H1 (cell line): ENCODE measurements around the gene CCDC138. TPM values are rescaled to one million over a fixed set of nuclear protein-coding genes. Genes with fewer than 3 reads are reported as not detected.

ENCODE experiments used
- CTCF ChIA-PET: fragments of 300-600 bp; sonication (Branson Sonifier 250); formaldehyde crosslinking; loops from one replicate; lab custom pipeline; 2021; ENCODE audit not compliant: partially characterized antibody; lab: Charles Lee
- POLR2A ChIA-PET: fragments of 300-600 bp; sonication (Branson Sonifier 250); formaldehyde crosslinking; loops from one replicate; lab custom pipeline; 2021; ENCODE audit warnings: inconsistent platforms; ENCODE audit not compliant: partially characterized antibody; lab: Charles Lee
- DNase-seq, 2 experiments: peaks; one replicate each; pipeline versions ENCODE4 v3.0.0 to v3.0.0-alpha.2; 2010 to 2022; ENCODE audit warnings: low spot score in 2 of 2, low read depth in 1 of 2, mixed read lengths in 1 of 2
- FAIRE-seq: peaks from 2 replicates; lab custom pipeline; 2011; peaks lifted over from hg19 to GRCh38; lab: Jason Lieb, UNC
- H2AFZ ChIP-seq: 2 replicates; pipeline ENCODE4 v1.8.1; 2012; ENCODE audit warnings: low read length, inconsistent platforms
- H2AK5ac ChIP-seq: 2 replicates; pipeline ENCODE4 v1.6.1; 2013; ENCODE audit warnings: low read depth, low read length
- H2BK120ac ChIP-seq: replicated peaks from 2 replicates; pipeline ENCODE3; 2013; ENCODE audit warnings: low read depth, low read length, inconsistent platforms
- H2BK12ac ChIP-seq: 2 replicates; pipeline ENCODE4 v1.6.1; 2013; ENCODE audit warnings: low read depth, low read length
- H2BK15ac ChIP-seq: 2 replicates; pipeline ENCODE4 v1.6.1; 2013; ENCODE audit warnings: low read length
- H2BK20ac ChIP-seq: 2 replicates; pipeline ENCODE4 v1.6.1; 2013; ENCODE audit warnings: low read length
- H2BK5ac ChIP-seq: 2 replicates; pipeline ENCODE4 v1.6.1; 2013; ENCODE audit warnings: low read depth, low read length
- H3K14ac ChIP-seq: 2 replicates; pipeline ENCODE4 v1.6.1; 2013; ENCODE audit warnings: inconsistent platforms; ENCODE audit not compliant: insufficient read length
- H3K18ac ChIP-seq: 2 replicates; pipeline ENCODE4 v1.6.1; 2013; ENCODE audit warnings: low read length; ENCODE audit errors: extremely low read depth
- H3K23ac ChIP-seq: 2 replicates; pipeline ENCODE4 v1.6.1; 2013; ENCODE audit warnings: inconsistent platforms; ENCODE audit not compliant: insufficient read length
- H3K23me2 ChIP-seq: 2 replicates; pipeline ENCODE4 v1.6.1; 2013; ENCODE audit warnings: low read depth, low read length
- H3K27ac ChIP-seq: 2 replicates; pipeline ENCODE4 v1.6.1; 2011; ENCODE audit warnings: low read depth, low read length, inconsistent platforms
- H3K27me3 ChIP-seq, 4 experiments: replicated peaks in 1 of 4; 1 replicate in 1 of 4; 2 replicates in 3 of 4; pipeline versions ENCODE4 v1.6.1 to v1.8.1; 2011 to 2013; ENCODE audit warnings: low read length in 3 of 4, mild to moderate bottlenecking in 3 of 4, inconsistent platforms in 2 of 4, mixed read lengths in 2 of 4, moderate library complexity in 1 of 4; ENCODE audit not compliant: control insufficient read depth in 3 of 4, insufficient read depth in 3 of 4; ENCODE audit errors: extremely low read depth in 1 of 4
- H3K36me3 ChIP-seq, 4 experiments: 2 replicates each; pipeline versions ENCODE4 v1.6.1 to v1.8.1; 2011 to 2013; ENCODE audit warnings: mild to moderate bottlenecking in 4 of 4, low read length in 3 of 4, moderate library complexity in 2 of 4, control low read depth in 1 of 4, inconsistent platforms in 1 of 4; ENCODE audit not compliant: insufficient read depth in 4 of 4, control insufficient read depth in 2 of 4
- H3K4ac ChIP-seq: replicated peaks from 2 replicates; pipeline ENCODE3; 2013; ENCODE audit warnings: low read length, low read depth, mixed read lengths, inconsistent platforms; ENCODE audit not compliant: insufficient read length
- H3K4me1 ChIP-seq, 4 experiments: replicated peaks in 1 of 4; 1 replicate in 1 of 4; 2 replicates in 3 of 4; pipeline versions ENCODE4 v1.6.1 to v1.8.1; 2011 to 2013; ENCODE audit warnings: low read length in 3 of 4, inconsistent platforms in 2 of 4, mixed read lengths in 1 of 4; ENCODE audit not compliant: insufficient read depth in 4 of 4, control insufficient read depth in 3 of 4
- H3K4me2 ChIP-seq, 2 experiments: 2 replicates each; pipeline versions ENCODE4 v1.6.1 to v1.8.1; 2011 to 2013; ENCODE audit warnings: low read depth in 2 of 2, low read length in 2 of 2, control low read depth in 1 of 2, inconsistent platforms in 1 of 2, mild to moderate bottlenecking in 1 of 2; ENCODE audit not compliant: insufficient read depth in 1 of 2
- H3K4me3 ChIP-seq, 4 experiments: fragments of 200-600, 300-600 bp in 1 of 4; sonication (generic), shearing (Covaris generic), sonication (Bioruptor Twin) in 1 of 4; 2 replicates each; pipeline versions ENCODE4 v1.5.1 to v1.8.1; 2011 to 2016; ENCODE audit warnings: low read length in 4 of 4, low read depth in 3 of 4, control low read depth in 2 of 4, inconsistent platforms in 2 of 4, mild to moderate bottlenecking in 2 of 4, mixed read lengths in 1 of 4, moderate library complexity in 1 of 4; ENCODE audit not compliant: insufficient read depth in 2 of 4; ENCODE audit errors: extremely low read depth in 1 of 4
- H3K56ac ChIP-seq: replicated peaks from 2 replicates; pipeline ENCODE3; 2013; ENCODE audit warnings: low read depth, mild to moderate bottlenecking, mixed read lengths, low read length, inconsistent platforms; ENCODE audit not compliant: insufficient read length
- H3K79me1 ChIP-seq: 2 replicates; pipeline ENCODE4 v1.6.1; 2013; ENCODE audit warnings: low read depth, low read length, control low read depth
- H3K79me2 ChIP-seq, 2 experiments: 2 replicates each; pipeline versions ENCODE4 v1.6.1 to v1.8.1; 2012 to 2013; ENCODE audit warnings: low read length in 2 of 2, mild to moderate bottlenecking in 2 of 2, inconsistent platforms in 1 of 2; ENCODE audit not compliant: insufficient read depth in 2 of 2, control insufficient read depth in 1 of 2
- H3K9ac ChIP-seq, 4 experiments: replicated peaks in 1 of 4; 1 replicate in 1 of 4; 2 replicates in 3 of 4; pipeline versions ENCODE4 v1.6.1 to v1.8.1; 2011 to 2013; ENCODE audit warnings: low read depth in 3 of 4, low read length in 3 of 4, control low read depth in 2 of 4, mild to moderate bottlenecking in 2 of 4, moderate library complexity in 2 of 4, inconsistent platforms in 1 of 4; ENCODE audit errors: extremely low read depth in 1 of 4
- H3K9me3 ChIP-seq, 2 experiments: 2 replicates each; pipeline versions ENCODE4 v1.6.1 to v1.8.1; 2012 to 2013; ENCODE audit warnings: mild to moderate bottlenecking in 2 of 2, moderate library complexity in 2 of 2, control low read depth in 1 of 2, inconsistent platforms in 1 of 2, low read depth in 1 of 2, low read length in 1 of 2, mixed read lengths in 1 of 2; ENCODE audit not compliant: insufficient read depth in 2 of 2
- H4K20me1 ChIP-seq, 2 experiments: replicated peaks in 1 of 2; 2 replicates each; pipeline versions ENCODE3 to v1.8.1; 2011 to 2013; ENCODE audit warnings: inconsistent platforms in 2 of 2, low read length in 2 of 2, mild to moderate bottlenecking in 1 of 2; ENCODE audit not compliant: insufficient read depth in 2 of 2, control insufficient read depth in 1 of 2
- H4K5ac ChIP-seq: 2 replicates; pipeline ENCODE4 v1.6.1; 2013; ENCODE audit warnings: low read length, low read depth, mixed read lengths, inconsistent platforms; ENCODE audit not compliant: insufficient read length
- H4K8ac ChIP-seq: 2 replicates; pipeline ENCODE4 v1.8.0; 2013; ENCODE audit warnings: mild to moderate bottlenecking, moderate library complexity, low read length, inconsistent platforms; ENCODE audit not compliant: insufficient read depth; ENCODE audit errors: extremely low read depth
- H4K91ac ChIP-seq: replicated peaks from 2 replicates; pipeline ENCODE3; 2013; ENCODE audit warnings: low read length, mixed read lengths, inconsistent platforms; ENCODE audit not compliant: insufficient read length
- ASH2L ChIP-seq: fragments of 200-600, 300-600 bp; sonication (generic); IDR thresholded peaks from one replicate; pipeline ENCODE4 v1.7.1; 2017; ENCODE audit warnings: low read length
- CREB1 ChIP-seq: IDR thresholded peaks from 2 replicates; pipeline ENCODE4 v1.6.1; 2012; ENCODE audit warnings: inconsistent platforms
- GABPA ChIP-seq: IDR thresholded peaks from 2 replicates; pipeline ENCODE4 v1.6.1; 2011; ENCODE audit warnings: mild to moderate bottlenecking, low read length, moderate library complexity, borderline replicate concordance; ENCODE audit not compliant: insufficient read depth
- NANOG ChIP-seq: IDR thresholded peaks from 2 replicates; pipeline ENCODE4 v1.6.1; 2011; ENCODE audit warnings: low read length, low read depth, mild to moderate bottlenecking, inconsistent platforms; ENCODE audit not compliant: insufficient read depth, poor library complexity, severe bottlenecking
- PHF8 ChIP-seq: fragments of 200-600 bp; sonication (generic); conservative IDR thresholded peaks from 2 replicates; pipeline ENCODE4 v1.7.1; 2012; ENCODE audit warnings: low read depth, mild to moderate bottlenecking, inconsistent platforms, low read length, moderate library complexity
- RNF2 ChIP-seq: fragments of 200-900, 300-1000 bp; sonication (generic); IDR thresholded peaks from 2 replicates; pipeline ENCODE4 v1.7.1; 2016; ENCODE audit warnings: borderline replicate concordance, low read depth, mild to moderate bottlenecking, antibody characterized with exemption, low read length; ENCODE audit not compliant: poor library complexity, severe bottlenecking; ENCODE audit errors: missing control alignments
- SIX5 ChIP-seq: IDR thresholded peaks from 2 replicates; pipeline ENCODE4 v1.6.1; 2011; ENCODE audit warnings: mild to moderate bottlenecking, low read depth, low read length
- SP1 ChIP-seq: IDR thresholded peaks from 2 replicates; pipeline ENCODE4 v1.6.1; 2011; ENCODE audit warnings: low read depth, low read length
- SUZ12 ChIP-seq: fragments of 200-600 bp; sonication (generic); IDR thresholded peaks from 2 replicates; pipeline ENCODE4 v1.6.1; 2012; ENCODE audit warnings: mild to moderate bottlenecking, inconsistent platforms, low read length, moderate library complexity, mixed read lengths
- WGBS, 2 experiments: shearing (Covaris generic) in 1 of 2; methylation state at CpG; one replicate each; pipeline versions ENCODE4 v1.1.6 to v1.1.7; 2013 to 2015; ENCODE audit warnings: low lambda C conversion rate in 2 of 2, mixed read lengths in 2 of 2, inconsistent platforms in 1 of 2, low coverage in 1 of 2, missing lambda C conversion rate in 1 of 2; ENCODE audit not compliant: insufficient replicate concordance in 2 of 2, insufficient coverage in 1 of 2, insufficient read length in 1 of 2; ENCODE audit errors: extremely low coverage in 1 of 2, missing lambda C conversion rate in 1 of 2; 5-methylcytosine and 5-hydroxymethylcytosine counted together
- polyA plus RNA-seq, 7 experiments: library from polyadenylated mRNA; depleted of rRNA in 3 of 7; stranded (reverse) in 5 of 7; unstranded in 2 of 7; fragments of >200 nt in 5 of 7; fragments of 200-250 nt in 2 of 7; gene quantifications; 1 replicate in 5 of 7; 2 replicates in 1 of 7; 4 replicates in 1 of 7; pipeline versions ENCODE4 v1.2.1 to v1.2.3, GENCODE V29; 2011 to 2013; ENCODE audit warnings: missing spikeins in 2 of 7, mixed read lengths in 2 of 7
- total RNA-seq: library from RNA; stranded (reverse); fragmentation: NEBNext Ultra II Directional; extraction: Animal tissue kit (Norgen Biotek cat#: 25700); gene quantifications from 2 replicates; pipeline ENCODE4 v1.2.1, GENCODE V29; 2021
- TF ChIP-seq, protein P1 (sequence below), 3 experiments: IDR thresholded peaks; 1 replicate in 2 of 3; 2 replicates in 1 of 3; pipeline versions ENCODE4 v1.5.1 to v1.6.1; 2011; ENCODE audit warnings: low read length in 3 of 3, mild to moderate bottlenecking in 3 of 3, inconsistent platforms in 2 of 3, low read depth in 1 of 3, moderate library complexity in 1 of 3; ENCODE audit not compliant: insufficient read depth in 1 of 3; ENCODE audit errors: control extremely low read depth in 1 of 3
- TF ChIP-seq, protein P2 (sequence below): IDR thresholded peaks from 2 replicates; pipeline ENCODE4 v1.6.1; 2012; ENCODE audit warnings: inconsistent platforms

CCDC138 gene
- total and polyA plus RNA-seq, 2 of the 8 experiments (the other 6 are each of a cell fraction or from before 2014, with no cell fraction given), result 8.3 to 29.8 TPM

DNA sequence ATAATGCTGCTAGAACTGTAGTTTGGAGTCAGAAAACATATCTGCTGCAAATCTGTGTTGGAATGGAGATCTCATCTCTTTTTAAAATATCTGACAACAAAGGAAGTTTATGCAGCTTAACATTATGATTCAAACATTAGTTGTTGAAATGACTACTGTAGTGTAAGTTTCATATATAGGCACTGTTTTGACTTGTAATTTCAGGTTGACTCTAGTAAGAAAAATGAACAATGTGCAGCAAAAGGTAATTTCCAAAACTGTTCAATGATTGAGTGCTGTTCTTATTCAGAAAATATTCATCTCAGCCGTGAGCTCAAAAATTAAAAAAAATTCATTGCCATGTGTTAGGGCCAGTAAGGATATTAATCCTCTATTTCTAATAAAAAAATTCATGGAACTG, 48.5 kb downstream of the CCDC138 start:
- POLR2A ChIA-PET, result no interaction called here
- TF ChIP-seq RNF2 (no peak), SUZ12 (no peak), SIX5 (no peak), GABPA (no peak), SP1 (no peak), ASH2L (no peak), CREB1 (no peak), NANOG (no peak), PHF8 (no peak)
- TF ChIP-seq, protein P1, sequence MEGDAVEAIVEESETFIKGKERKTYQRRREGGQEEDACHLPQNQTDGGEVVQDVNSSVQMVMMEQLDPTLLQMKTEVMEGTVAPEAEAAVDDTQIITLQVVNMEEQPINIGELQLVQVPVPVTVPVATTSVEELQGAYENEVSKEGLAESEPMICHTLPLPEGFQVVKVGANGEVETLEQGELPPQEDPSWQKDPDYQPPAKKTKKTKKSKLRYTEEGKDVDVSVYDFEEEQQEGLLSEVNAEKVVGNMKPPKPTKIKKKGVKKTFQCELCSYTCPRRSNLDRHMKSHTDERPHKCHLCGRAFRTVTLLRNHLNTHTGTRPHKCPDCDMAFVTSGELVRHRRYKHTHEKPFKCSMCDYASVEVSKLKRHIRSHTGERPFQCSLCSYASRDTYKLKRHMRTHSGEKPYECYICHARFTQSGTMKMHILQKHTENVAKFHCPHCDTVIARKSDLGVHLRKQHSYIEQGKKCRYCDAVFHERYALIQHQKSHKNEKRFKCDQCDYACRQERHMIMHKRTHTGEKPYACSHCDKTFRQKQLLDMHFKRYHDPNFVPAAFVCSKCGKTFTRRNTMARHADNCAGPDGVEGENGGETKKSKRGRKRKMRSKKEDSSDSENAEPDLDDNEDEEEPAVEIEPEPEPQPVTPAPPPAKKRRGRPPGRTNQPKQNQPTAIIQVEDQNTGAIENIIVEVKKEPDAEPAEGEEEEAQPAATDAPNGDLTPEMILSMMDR (IDR thresholded peaks at IDR 0.05; ENCODE audit: control extremely low read depth in 1 of 3, insufficient read depth in 1 of 3, low read depth in 1 of 3, low read length in 3 of 3), result no peak
- TF ChIP-seq, protein P2, sequence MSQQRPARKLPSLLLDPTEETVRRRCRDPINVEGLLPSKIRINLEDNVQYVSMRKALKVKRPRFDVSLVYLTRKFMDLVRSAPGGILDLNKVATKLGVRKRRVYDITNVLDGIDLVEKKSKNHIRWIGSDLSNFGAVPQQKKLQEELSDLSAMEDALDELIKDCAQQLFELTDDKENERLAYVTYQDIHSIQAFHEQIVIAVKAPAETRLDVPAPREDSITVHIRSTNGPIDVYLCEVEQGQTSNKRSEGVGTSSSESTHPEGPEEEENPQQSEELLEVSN, result no peak

More for the DNA sequence above, 48.5 kb downstream of the CCDC138 start:
- H3K23me2 ChIP-seq, result no peaks in the 10 kb centered on the region
- no peak overlapping the region for H2BK15ac ChIP-seq
- no peak overlapping the region for H3K56ac ChIP-seq
- no peak overlapping the region for H2BK12ac ChIP-seq
- H3K9me3 ChIP-seq, result peaks cover 3 to 5% of the 10 kb centered on the region in 2 experiments; a peak in 2 of 4 replicates
- H3K23ac ChIP-seq, result no peak overlapping the region
- WGBS, 2 experiments, result 96% methylated on average over 1 of the region's 1 CpG; no CpG with 5 or more reads in 1 of the 2 experiments
- no peaks in the 10 kb centered on the region for H3K27me3 ChIP-seq
- no peak overlapping the region for H3K9ac ChIP-seq
- no peak overlapping the region for H2BK5ac ChIP-seq
- FAIRE-seq (no peak), DNase-seq (no peak)
- no peaks in the 10 kb centered on the region for H3K79me1 ChIP-seq
- H4K91ac ChIP-seq, result no peak overlapping the region
- no peak overlapping the region for H2AFZ ChIP-seq
- no peak overlapping the region for H2AK5ac ChIP-seq
- H3K18ac ChIP-seq, result no peak overlapping the region
- peaks cover 0 to 4% (median under 1%) of the 10 kb centered on the region in 4 experiments; a peak in 2 of 8 replicates for H3K36me3 ChIP-seq
- H4K5ac ChIP-seq, result no peak overlapping the region
- no peaks in the 10 kb centered on the region for H3K79me2 ChIP-seq
- no peak overlapping the region for H3K4me3 ChIP-seq
- H3K27ac ChIP-seq, result no peak overlapping the region
- H2BK20ac ChIP-seq, result no peak overlapping the region
- CTCF ChIA-PET, result no interaction called here
- no peak overlapping the region for H3K4ac ChIP-seq
- no peak overlapping the region for H3K14ac ChIP-seq
- no peak overlapping the region for H3K4me2 ChIP-seq
- H4K8ac ChIP-seq, result no peak overlapping the region
- H4K20me1 ChIP-seq, result no peaks in the 10 kb centered on the region
- no peak overlapping the region for H2BK120ac ChIP-seq
- 0 out of 7 replicates have a peak, but pooled peaks cover 0 to 2% (median 0%) of the 10 kb centered on the region in 4 experiments for H3K4me1 ChIP-seq
